ENCODE results near the gene ALDH1A3.

- TF ChIP-seq REST (IDR thresholded peaks at IDR 0.05; ENCODE audit: unreplicated experiment) (no peak), CTCF (conservative IDR thresholded peaks at IDR 0.05; ENCODE audit: low read depth in 2 of 2) (no peak), POLR2AphosphoS5 (IDR thresholded peaks at IDR 0.05; ENCODE audit: low read depth) (no peak), ETS1 (IDR thresholded peaks at IDR 0.05) (no peak), EZH2 (IDR thresholded peaks at IDR 0.05; ENCODE audit: low read depth, unreplicated experiment) (no peak), EZH2phosphoT487 (IDR thresholded peaks at IDR 0.05; ENCODE audit: unreplicated experiment) (no peak), NANOG (IDR thresholded peaks at IDR 0.05; ENCODE audit: borderline replicate concordance) (no peak), ZNF114 (CRISPR knock-in tag; IDR thresholded peaks at IDR 0.05) (no peak), CREB1 (CRISPR knock-in tag; IDR thresholded peaks at IDR 0.05; ENCODE audit: low read depth) (no peak), STAT1 (IDR thresholded peaks at IDR 0.05; ENCODE audit: unreplicated experiment) (no peak), ZNF331 (CRISPR knock-in tag; IDR thresholded peaks at IDR 0.05; ENCODE audit: low read depth) (no peak)
Measured at GRCh38 chr15:100893261-100893963, 13.8 kb downstream of the ALDH1A3 start.
